SK-MEL-5 (cell line): ENCODE data around the gene CYP19A1. TPM values are rescaled to one million over a fixed set of nuclear protein-coding genes. Genes with fewer than 3 reads are reported as not detected.

Experiments
- DNase-seq: peaks from one replicate; pipeline ENCODE4 v3.0.0-alpha.2; 2016; ENCODE audit warnings: low read depth, low spot score
- in situ Hi-C: cut with HindIII; loops from 2 replicates; pipeline ENCODE4 v1.10.0; 2016; ENCODE audit warnings: low sequenced_read_pairs, high pct_unique_total_duplicates, low pct_unique_long_range_greater_than_20kb
- total RNA-seq: library from RNA; depleted of rRNA; stranded (reverse); fragments of >200 nt; shearing (Covaris generic); gene quantifications from 2 replicates; pipeline ENCODE4 v1.2.3, GENCODE V29; 2014

Gene CYP19A1
- total RNA-seq, 1 experiment from 2014 or later = 0.13 TPM

GRCh38 chr15:51212909-51213308 lies 125.5 kb downstream of the CYP19A1 start:
- in situ Hi-C loops = no loop called here
- no peak for DNase-seq

GRCh38 chr15:51212239-51212638 lies 126.2 kb downstream of the CYP19A1 start:
- in situ Hi-C loops = no loop called here
- no peak for DNase-seq

GRCh38 chr15:51205050-51205975 lies 133.1 kb downstream of the CYP19A1 start:
- no peak for DNase-seq
- in situ Hi-C loops = no loop called here

- in situ Hi-C loops = no loop called here
- DNase-seq = no peak
These were observed 134.6 kb downstream of the CYP19A1 start for GRCh38 chr15:51203797-51204196.

- in situ Hi-C loops = no loop called here
- no peak for DNase-seq
These were observed 135.6 kb downstream of the CYP19A1 start for GRCh38 chr15:51202783-51203182.

- DNase-seq = no peak
- in situ Hi-C loops = no loop called here
These were observed 136.8 kb downstream of the CYP19A1 start for GRCh38 chr15:51201581-51201980.

GRCh38 chr15:51200792-51201191 lies 137.6 kb downstream of the CYP19A1 start:
- no peak for DNase-seq
- in situ Hi-C loops = no loop called here

GRCh38 chr15:51199541-51199940 lies 138.9 kb downstream of the CYP19A1 start:
- in situ Hi-C loops = no loop called here

GRCh38 chr15:51198701-51199232 lies 139.6 kb downstream of the CYP19A1 start:
- peak; percentile 45 for DNase-seq
- in situ Hi-C loops = no loop called here

More at GRCh38 chr15:51199541-51199940, 138.9 kb downstream of the CYP19A1 start:
- no peak for DNase-seq

GRCh38 chr15:51195459-51195858 lies 142.9 kb downstream of the CYP19A1 start:
- in situ Hi-C loops = no loop called here

GRCh38 chr15:51193979-51194378 lies 144.4 kb downstream of the CYP19A1 start:
- in situ Hi-C loops = no loop called here
- DNase-seq = no peak

More at GRCh38 chr15:51195459-51195858, 142.9 kb downstream of the CYP19A1 start:
- DNase-seq = no peak

GRCh38 chr15:51193526-51193925 lies 144.9 kb downstream of the CYP19A1 start:
- no peak for DNase-seq
- in situ Hi-C loops = no loop called here

GRCh38 chr15:51192521-51193280 lies 145.7 kb downstream of the CYP19A1 start:
- in situ Hi-C loops = no loop called here

GRCh38 chr15:51191766-51192165 lies 146.6 kb downstream of the CYP19A1 start:
- no peak for DNase-seq
- in situ Hi-C loops = no loop called here

More at GRCh38 chr15:51192521-51193280, 145.7 kb downstream of the CYP19A1 start:
- DNase-seq = peak; percentile 80

- in situ Hi-C loops = no loop called here
- DNase-seq = no peak
These were observed 147.2 kb downstream of the CYP19A1 start for GRCh38 chr15:51191072-51191670.

GRCh38 chr15:51190424-51191068 lies 147.8 kb downstream of the CYP19A1 start:
- no peak for DNase-seq
- in situ Hi-C loops = no loop called here

GRCh38 chr15:51189669-51190385 lies 148.6 kb downstream of the CYP19A1 start:
- in situ Hi-C loops = no loop called here
- no peak for DNase-seq
